H9 (cell line): Measurements from ENCODE around the gene TMEM205. TPM values are rescaled to one million over a fixed set of nuclear protein-coding genes. Genes with fewer than 3 reads are reported as not detected.

Source experiments
- DNase-seq: peaks from one replicate; pipeline ENCODE4 v3.0.0-alpha.2; 2017
- H2AFZ ChIP-seq: one replicate; pipeline ENCODE4 v1.6.1; 2013; ENCODE audit warnings: mild to moderate bottlenecking, low read length, control low read depth, moderate library complexity
- H2AK5ac ChIP-seq: 2 replicates; pipeline ENCODE4 v1.6.1; 2013; ENCODE audit warnings: low read length, control low read depth, mixed read lengths; ENCODE audit not compliant: insufficient read length
- H2BK120ac ChIP-seq: one replicate; pipeline ENCODE4 v1.6.1; 2013; ENCODE audit warnings: low read depth, mild to moderate bottlenecking, low read length, control low read depth, inconsistent platforms; ENCODE audit not compliant: poor library complexity, severe bottlenecking
- H2BK12ac ChIP-seq: 2 replicates; pipeline ENCODE4 v1.6.1; 2013; ENCODE audit warnings: low read length, control low read depth, mixed read lengths, low read depth; ENCODE audit not compliant: insufficient read length
- H2BK15ac ChIP-seq: 2 replicates; pipeline ENCODE4 v1.6.1; 2013; ENCODE audit warnings: low read depth, low read length, control low read depth
- H2BK20ac ChIP-seq: one replicate; pipeline ENCODE4 v1.6.1; 2013; ENCODE audit warnings: low read depth, mild to moderate bottlenecking, low read length, control low read depth, inconsistent platforms; ENCODE audit not compliant: poor library complexity, severe bottlenecking
- H2BK5ac ChIP-seq: 2 replicates; pipeline ENCODE4 v1.6.1; 2013; ENCODE audit warnings: low read length, control low read depth, mixed read lengths; ENCODE audit not compliant: insufficient read length
- H3K14ac ChIP-seq: 2 replicates; pipeline ENCODE4 v1.6.1; 2013; ENCODE audit warnings: low read length, control low read depth; ENCODE audit not compliant: insufficient read depth
- H3K18ac ChIP-seq: 2 replicates; pipeline ENCODE4 v1.6.1; 2013; ENCODE audit warnings: low read depth, mild to moderate bottlenecking, mixed read lengths, low read length, control low read depth; ENCODE audit not compliant: insufficient read length
- H3K23ac ChIP-seq: 2 replicates; pipeline ENCODE4 v1.6.1; 2013; ENCODE audit warnings: low read length, control low read depth, mixed read lengths, low read depth; ENCODE audit not compliant: insufficient read length
- H3K23me2 ChIP-seq: 2 replicates; pipeline ENCODE4 v1.6.1; 2013; ENCODE audit warnings: low read depth, mild to moderate bottlenecking, mixed read lengths, low read length, control low read depth; ENCODE audit not compliant: insufficient read length, poor library complexity, severe bottlenecking
- H3K27ac ChIP-seq: 2 replicates; pipeline ENCODE4 v1.5.1; 2013; ENCODE audit warnings: low read length, control low read depth, mixed read lengths, low read depth; ENCODE audit not compliant: insufficient read length
- H3K27me3 ChIP-seq: 2 replicates; pipeline ENCODE4 v1.6.1; 2013; ENCODE audit warnings: low read length, control low read depth, inconsistent platforms; ENCODE audit not compliant: insufficient read depth
- H3K4ac ChIP-seq: 2 replicates; pipeline ENCODE4 v1.6.1; 2013; ENCODE audit warnings: low read depth, mild to moderate bottlenecking, control low read depth, inconsistent platforms, low read length, moderate library complexity
- H3K4me1 ChIP-seq: 2 replicates; pipeline ENCODE4 v1.6.1; 2013; ENCODE audit warnings: low read length, control low read depth, inconsistent platforms; ENCODE audit not compliant: insufficient read depth
- H3K4me2 ChIP-seq: 2 replicates; pipeline ENCODE4 v1.6.1; 2013; ENCODE audit warnings: low read length, control low read depth, mixed read lengths; ENCODE audit not compliant: insufficient read length, insufficient read depth
- H3K56ac ChIP-seq: 2 replicates; pipeline ENCODE4 v1.6.1; 2013; ENCODE audit warnings: low read depth, mild to moderate bottlenecking, mixed read lengths, low read length, control low read depth; ENCODE audit not compliant: insufficient read length
- H3K79me1 ChIP-seq: 2 replicates; pipeline ENCODE4 v1.6.1; 2013; ENCODE audit warnings: low read depth, mild to moderate bottlenecking, moderate library complexity, low read length, control low read depth, inconsistent platforms; ENCODE audit not compliant: insufficient read depth, poor library complexity, severe bottlenecking
- H3K79me2 ChIP-seq: 2 replicates; pipeline ENCODE4 v1.6.1; 2013; ENCODE audit warnings: low read length, control low read depth, inconsistent platforms; ENCODE audit not compliant: insufficient read depth
- H3K9ac ChIP-seq: 2 replicates; pipeline ENCODE4 v1.6.1; 2013; ENCODE audit warnings: low read length, control low read depth, mixed read lengths; ENCODE audit not compliant: insufficient read length; ENCODE audit errors: extremely low read depth
- H3K9me3 ChIP-seq: one replicate; pipeline ENCODE4 v1.6.1; 2013; ENCODE audit warnings: low read depth, low read length, inconsistent platforms; ENCODE audit not compliant: control insufficient read depth
- H3T11ph ChIP-seq: one replicate; pipeline ENCODE4 v1.6.1; 2013; ENCODE audit warnings: mild to moderate bottlenecking, low read length, control low read depth, inconsistent platforms
- H4K20me1 ChIP-seq: one replicate; pipeline ENCODE4 v1.6.1; 2013; ENCODE audit not compliant: control insufficient read depth, insufficient read length, insufficient read depth
- H4K5ac ChIP-seq: 2 replicates; pipeline ENCODE4 v1.6.1; 2013; ENCODE audit warnings: low read depth, mild to moderate bottlenecking, mixed read lengths, low read length, control low read depth; ENCODE audit not compliant: insufficient read length
- H4K8ac ChIP-seq: replicated peaks from 2 replicates; pipeline ENCODE4 v1.6.1; 2013; ENCODE audit warnings: low read length, control low read depth, mixed read lengths, low read depth; ENCODE audit not compliant: insufficient read length
- H4K91ac ChIP-seq: 2 replicates; pipeline ENCODE4 v1.6.1; 2013; ENCODE audit warnings: low read depth, mild to moderate bottlenecking, moderate library complexity, mixed read lengths, low read length, control low read depth; ENCODE audit not compliant: insufficient read length
- H3K27ac Mint-ChIP-seq, 3 experiments: 2 replicates in 2 of 3; 3 replicates in 1 of 3; pipeline ENCODE4 v1.8.0; 2020 to 2021; ENCODE audit warnings: mixed read lengths in 3 of 3, mild to moderate bottlenecking in 1 of 3, moderate library complexity in 1 of 3
- H3K27me3 Mint-ChIP-seq: 2 replicates; pipeline ENCODE4 v1.8.0; 2021; ENCODE audit warnings: low read depth, mild to moderate bottlenecking, moderate library complexity, mixed read lengths
- H3K36me3 Mint-ChIP-seq, 3 experiments: 2 replicates in 2 of 3; 3 replicates in 1 of 3; pipeline ENCODE4 v1.8.0; 2020 to 2021; ENCODE audit warnings: low read depth in 3 of 3, mixed read lengths in 3 of 3; ENCODE audit not compliant: insufficient read depth in 1 of 3
- H3K4me1 Mint-ChIP-seq, 2 experiments: 2 replicates each; pipeline ENCODE4 v1.8.0; 2020; ENCODE audit warnings: mixed read lengths in 2 of 2
- H3K4me3 Mint-ChIP-seq, 2 experiments: 2 replicates in 1 of 2; 3 replicates in 1 of 2; pipeline ENCODE4 v1.8.0; 2020 to 2021; ENCODE audit warnings: mild to moderate bottlenecking in 2 of 2, mixed read lengths in 2 of 2, moderate library complexity in 1 of 2
- H3K9me3 Mint-ChIP-seq, 2 experiments: 2 replicates in 1 of 2; 3 replicates in 1 of 2; pipeline ENCODE4 v1.8.0; 2020; ENCODE audit warnings: mild to moderate bottlenecking in 2 of 2, mixed read lengths in 2 of 2, moderate library complexity in 1 of 2
- CTCF ChIP-seq: fragments of 200-600 bp; sonication (generic); conservative IDR thresholded peaks from 3 replicates; pipeline ENCODE4 v1.8.0; 2021; ENCODE audit warnings: antibody characterized with exemption, mild to moderate bottlenecking
- WGBS: extraction: QIAGEN DNeasy Blood & Tissue Kit; methylation state at CpG from one replicate; pipeline ENCODE4 v1.1.7; 2013; ENCODE audit warnings: missing lambda C conversion rate, low lambda C conversion rate, mixed read lengths; ENCODE audit not compliant: insufficient read length; ENCODE audit errors: extremely low coverage; 5-methylcytosine and 5-hydroxymethylcytosine counted together
- total RNA-seq: library from RNA; stranded (reverse); gene quantifications from 2 replicates; pipeline ENCODE4 v1.2.1, GENCODE V29; 2021

Gene TMEM205
- total RNA-seq, 1 experiment from 2014 or later = 69.7 TPM

GRCh38 chr19:11373885-11374432 lies 27.9 kb upstream of the TMEM205 start:
- no CpG with 5 or more reads among the region's 11 CpGs for WGBS

More at GRCh38 chr19:11373885-11374432, 27.9 kb upstream of the TMEM205 start:
- Histone ChIP-seq H3K4ac (no peak overlapping the region), H3K14ac (no peak overlapping the region), H2BK12ac (no peak overlapping the region), H3T11ph (no peak overlapping the region), H3K9me3 (no peaks in the 10 kb centered on the region), H3K18ac (no peak overlapping the region), H2BK15ac (no peak overlapping the region), H4K8ac (no peak overlapping the region), H3K56ac (no peak overlapping the region), H3K27me3 (no peaks in the 10 kb centered on the region), H2BK120ac (no peak overlapping the region), H2AFZ (no peak overlapping the region), H2AK5ac (no peak overlapping the region), H2BK20ac (no peak overlapping the region), H3K23me2 (no peaks in the 10 kb centered on the region), H3K23ac (no peak overlapping the region), H3K4me1 (no peaks in the 10 kb centered on the region), H3K4me2 (peak overlapping the region; percentile 11), H4K5ac (no peak overlapping the region), H3K9ac (no peak overlapping the region), H4K20me1 (no peaks in the 10 kb centered on the region), H4K91ac (no peak overlapping the region), H3K79me1 (no peaks in the 10 kb centered on the region), H3K79me2 (no peaks in the 10 kb centered on the region), H3K27ac (no peak overlapping the region), H2BK5ac (no peak overlapping the region)
- Mint-ChIP-seq H3K36me3 (peaks cover 3 to 32% (median 19%) of the 10 kb centered on the region in 3 experiments), H3K4me3 (no peak overlapping the region), H3K27me3 (no peaks in the 10 kb centered on the region), H3K9me3 (no peaks in the 10 kb centered on the region), H3K4me1 (peaks cover 6 to 19% of the 10 kb centered on the region in 2 experiments), H3K27ac (peak overlapping the region in 1 of 3 experiments; percentile 68; a peak in 1 of 7 replicates)
- TF ChIP-seq CTCF = no peak
- no peak for DNase-seq
